ENCODE data around the gene THAP9.
"Not testable (repeated sequence)": the region's sequence is repeated elsewhere in the genome, so short reads cannot be mapped to it uniquely, and the experiment has no call there.

DNA sequence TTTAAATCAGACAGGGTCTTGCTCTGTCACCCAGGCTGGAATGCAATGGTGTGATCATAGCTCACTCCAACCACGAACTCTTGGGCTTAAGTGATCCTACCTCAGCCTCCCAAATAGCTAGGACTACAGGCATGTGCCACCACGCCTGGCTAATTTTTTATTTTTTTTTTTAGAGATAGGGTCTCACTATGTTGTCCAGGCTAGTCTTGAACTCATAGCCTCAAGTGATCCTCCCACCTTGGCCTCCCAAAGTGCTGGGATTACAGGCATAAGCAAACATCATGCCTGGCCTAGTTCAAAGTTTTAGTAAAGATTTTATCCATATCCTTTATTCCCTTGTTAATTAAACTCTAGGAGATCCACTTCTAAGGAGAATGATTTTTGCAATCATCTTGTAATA lies 40.0 kb upstream of the THAP9 start:
- not testable (repeated sequence) for TF ChIP-seq ELF4 (IDR thresholded peaks at IDR 0.05); HDGF (IDR thresholded peaks at IDR 0.05; ENCODE audit: borderline replicate concordance); FOXM1 (IDR thresholded peaks at IDR 0.05; ENCODE audit: borderline replicate concordance); TARDBP (IDR thresholded peaks at IDR 0.05); SP1 (IDR thresholded peaks at IDR 0.05); ZNF384 (IDR thresholded peaks at IDR 0.05); L3MBTL2 (conservative IDR thresholded peaks at IDR 0.05); FOXA1 (IDR thresholded peaks at IDR 0.05)
- TF ChIP-seq, protein P1, sequence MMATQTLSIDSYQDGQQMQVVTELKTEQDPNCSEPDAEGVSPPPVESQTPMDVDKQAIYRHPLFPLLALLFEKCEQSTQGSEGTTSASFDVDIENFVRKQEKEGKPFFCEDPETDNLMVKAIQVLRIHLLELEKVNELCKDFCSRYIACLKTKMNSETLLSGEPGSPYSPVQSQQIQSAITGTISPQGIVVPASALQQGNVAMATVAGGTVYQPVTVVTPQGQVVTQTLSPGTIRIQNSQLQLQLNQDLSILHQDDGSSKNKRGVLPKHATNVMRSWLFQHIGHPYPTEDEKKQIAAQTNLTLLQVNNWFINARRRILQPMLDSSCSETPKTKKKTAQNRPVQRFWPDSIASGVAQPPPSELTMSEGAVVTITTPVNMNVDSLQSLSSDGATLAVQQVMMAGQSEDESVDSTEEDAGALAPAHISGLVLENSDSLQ (IDR thresholded peaks at IDR 0.05) = not testable (repeated sequence)
